ENCODE measurements around the gene FARP1. TPM values are rescaled to one million over a fixed set of nuclear protein-coding genes. Genes with fewer than 3 reads are reported as not detected.

The FARP1 gene
- total and polyA plus RNA-seq, 10 of the 15 experiments (the other 5 are each of a cell fraction or from before 2014, with no cell fraction given): 0.17 to 6.9 (median 0.68) TPM

GRCh38 chr13:98236197-98236596, 93.3 kb downstream of the FARP1 start:
- POLR2A ChIA-PET: interaction anchor here (1.2 kb wide), 1 partner anchor 36 kb away, joined by 3 read pairs; no protein-coding TSS in a partner anchor
- Histone ChIP-seq H3K4me3 (no peak overlapping the region), H3K4me2 (ENCODE audit: control insufficient read depth, insufficient read depth) (no peak overlapping the region), H4K20me1 (ENCODE audit: control insufficient read depth, insufficient read depth) (no peaks in the 10 kb centered on the region), H3K36me3 (ENCODE audit: control insufficient read depth in 2 of 2, insufficient read depth in 2 of 2, low read length in 1 of 2) (no peaks in the 10 kb centered on the region), H3K27ac (ENCODE audit: control insufficient read depth, insufficient read depth) (no peak overlapping the region), H3K79me2 (ENCODE audit: control insufficient read depth, insufficient read depth, low read length) (no peaks in the 10 kb centered on the region), H3K27me3 (replicated peaks in 1 of 2; ENCODE audit: control insufficient read depth in 2 of 2, insufficient read depth in 2 of 2, low read length in 1 of 2) (no peaks in the 10 kb centered on the region), H3K9ac (ENCODE audit: control insufficient read depth, insufficient read depth, low read length) (no peak overlapping the region), H3K4me1 (ENCODE audit: control insufficient read depth, insufficient read depth, low read length) (no peaks in the 10 kb centered on the region), H2AFZ (ENCODE audit: control insufficient read depth, low read depth, low read length) (no peak overlapping the region), H3K9me3 (replicated peaks; ENCODE audit: control insufficient read depth, insufficient read depth, low read length) (no peaks in the 10 kb centered on the region)
- intact Hi-C loops (cut with micrococcal nuclease; ENCODE audit: unreplicated experiment): no loop called here
- TF ChIP-seq, protein P1, sequence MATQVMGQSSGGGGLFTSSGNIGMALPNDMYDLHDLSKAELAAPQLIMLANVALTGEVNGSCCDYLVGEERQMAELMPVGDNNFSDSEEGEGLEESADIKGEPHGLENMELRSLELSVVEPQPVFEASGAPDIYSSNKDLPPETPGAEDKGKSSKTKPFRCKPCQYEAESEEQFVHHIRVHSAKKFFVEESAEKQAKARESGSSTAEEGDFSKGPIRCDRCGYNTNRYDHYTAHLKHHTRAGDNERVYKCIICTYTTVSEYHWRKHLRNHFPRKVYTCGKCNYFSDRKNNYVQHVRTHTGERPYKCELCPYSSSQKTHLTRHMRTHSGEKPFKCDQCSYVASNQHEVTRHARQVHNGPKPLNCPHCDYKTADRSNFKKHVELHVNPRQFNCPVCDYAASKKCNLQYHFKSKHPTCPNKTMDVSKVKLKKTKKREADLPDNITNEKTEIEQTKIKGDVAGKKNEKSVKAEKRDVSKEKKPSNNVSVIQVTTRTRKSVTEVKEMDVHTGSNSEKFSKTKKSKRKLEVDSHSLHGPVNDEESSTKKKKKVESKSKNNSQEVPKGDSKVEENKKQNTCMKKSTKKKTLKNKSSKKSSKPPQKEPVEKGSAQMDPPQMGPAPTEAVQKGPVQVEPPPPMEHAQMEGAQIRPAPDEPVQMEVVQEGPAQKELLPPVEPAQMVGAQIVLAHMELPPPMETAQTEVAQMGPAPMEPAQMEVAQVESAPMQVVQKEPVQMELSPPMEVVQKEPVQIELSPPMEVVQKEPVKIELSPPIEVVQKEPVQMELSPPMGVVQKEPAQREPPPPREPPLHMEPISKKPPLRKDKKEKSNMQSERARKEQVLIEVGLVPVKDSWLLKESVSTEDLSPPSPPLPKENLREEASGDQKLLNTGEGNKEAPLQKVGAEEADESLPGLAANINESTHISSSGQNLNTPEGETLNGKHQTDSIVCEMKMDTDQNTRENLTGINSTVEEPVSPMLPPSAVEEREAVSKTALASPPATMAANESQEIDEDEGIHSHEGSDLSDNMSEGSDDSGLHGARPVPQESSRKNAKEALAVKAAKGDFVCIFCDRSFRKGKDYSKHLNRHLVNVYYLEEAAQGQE (IDR thresholded peaks at IDR 0.05; ENCODE audit: low read depth, low read length): no peak
- TF ChIP-seq SIN3A (IDR thresholded peaks at IDR 0.05; ENCODE audit: low read depth, low read length) (no peak), HDAC6 (IDR thresholded peaks at IDR 0.05; ENCODE audit: unreplicated experiment) (no peak), PML (IDR thresholded peaks at IDR 0.05; ENCODE audit: low read length) (no peak), KLF5 (IDR thresholded peaks at IDR 0.05; ENCODE audit: partially characterized antibody) (no peak), EGR1 (IDR thresholded peaks at IDR 0.05; ENCODE audit: borderline replicate concordance in 1 of 2, low read depth in 2 of 2, low read length in 2 of 2) (no peak), SP1 (IDR thresholded peaks at IDR 0.05; ENCODE audit: low read depth, low read length) (no peak), RAD51 (IDR thresholded peaks at IDR 0.05) (no peak)
- TF ChIP-seq, protein P2, sequence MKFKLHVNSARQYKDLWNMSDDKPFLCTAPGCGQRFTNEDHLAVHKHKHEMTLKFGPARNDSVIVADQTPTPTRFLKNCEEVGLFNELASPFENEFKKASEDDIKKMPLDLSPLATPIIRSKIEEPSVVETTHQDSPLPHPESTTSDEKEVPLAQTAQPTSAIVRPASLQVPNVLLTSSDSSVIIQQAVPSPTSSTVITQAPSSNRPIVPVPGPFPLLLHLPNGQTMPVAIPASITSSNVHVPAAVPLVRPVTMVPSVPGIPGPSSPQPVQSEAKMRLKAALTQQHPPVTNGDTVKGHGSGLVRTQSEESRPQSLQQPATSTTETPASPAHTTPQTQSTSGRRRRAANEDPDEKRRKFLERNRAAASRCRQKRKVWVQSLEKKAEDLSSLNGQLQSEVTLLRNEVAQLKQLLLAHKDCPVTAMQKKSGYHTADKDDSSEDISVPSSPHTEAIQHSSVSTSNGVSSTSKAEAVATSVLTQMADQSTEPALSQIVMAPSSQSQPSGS (IDR thresholded peaks at IDR 0.05; ENCODE audit: low read length): no peak
- TF ChIP-seq, protein P3, sequence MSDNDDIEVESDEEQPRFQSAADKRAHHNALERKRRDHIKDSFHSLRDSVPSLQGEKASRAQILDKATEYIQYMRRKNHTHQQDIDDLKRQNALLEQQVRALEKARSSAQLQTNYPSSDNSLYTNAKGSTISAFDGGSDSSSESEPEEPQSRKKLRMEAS (IDR thresholded peaks at IDR 0.05; ENCODE audit: low read depth, low read length): no peak
- SMC1A ChIA-PET (ENCODE audit: uncharacterized antibody, unreplicated experiment): interaction anchor here (1.5 to 2.9 kb wide), 3 partner anchors 8 to 95 kb away, joined by 3 to 15 read pairs (median 8); no protein-coding TSS in a partner anchor
- no peak for ATAC-seq
- in situ Hi-C loops (cut with MboI): no loop called here
- CTCF ChIA-PET: interaction anchor here (1.0 kb wide), 1 partner anchor 113 kb away, joined by 3 read pairs; no protein-coding TSS in a partner anchor
- DNase-seq (ENCODE audit: low read depth, low spot score): no peak
- FAIRE-seq: no peak
- no TSS peak for BruUV-seq (replicated peaks)
- 18% methylated on average over 6 of the region's 6 CpGs for WGBS (ENCODE audit: insufficient coverage, insufficient replicate concordance, low lambda C conversion rate, missing lambda C conversion rate)
- RAD21 ChIA-PET (ENCODE audit: unreplicated experiment): no interaction called here
